Measurements from ENCODE around the gene PARP2.
"Not testable (repeated sequence)": the region's sequence is repeated elsewhere in the genome, so short reads cannot be mapped to it uniquely, and the experiment has no call there.

PARP2 gene

GRCh38 chr14:20347747-20348146 lies 4.3 kb downstream of the PARP2 start:
- DNase-seq (ENCODE audit: low read depth in 2 of 2), result no peak

- DNase-seq (ENCODE audit: low read depth in 2 of 2), result no peak
These were observed 6.8 kb downstream of the PARP2 start for GRCh38 chr14:20350282-20350681.

- DNase-seq (ENCODE audit: low read depth in 2 of 2), result no peak
These were observed 7.4 kb downstream of the PARP2 start for GRCh38 chr14:20350860-20351259.

- DNase-seq (ENCODE audit: low read depth in 2 of 2), result no peak
These were observed 13.0 kb downstream of the PARP2 start for GRCh38 chr14:20356422-20356821.

GRCh38 chr14:20358474-20358873 lies 15.0 kb downstream of the PARP2 start:
- DNase-seq (ENCODE audit: low read depth in 2 of 2), result not testable (repeated sequence)

- no peak for DNase-seq (ENCODE audit: low read depth in 2 of 2)
These were observed 22.5 kb downstream of the PARP2 start for GRCh38 chr14:20365928-20366327.

GRCh38 chr14:20372796-20373195 lies 29.4 kb downstream of the PARP2 start:
- DNase-seq (ENCODE audit: low read depth in 2 of 2), result no peak

GRCh38 chr14:20375471-20375870 lies 32.0 kb downstream of the PARP2 start:
- DNase-seq (ENCODE audit: low read depth in 2 of 2), result no peak

GRCh38 chr14:20376071-20376588 lies 32.7 kb downstream of the PARP2 start:
- DNase-seq (ENCODE audit: low read depth in 2 of 2), result no peak

- no peak for DNase-seq (ENCODE audit: low read depth in 2 of 2)
These were observed 33.7 kb downstream of the PARP2 start for GRCh38 chr14:20377171-20377570.

GRCh38 chr14:20379743-20380142 lies 36.3 kb downstream of the PARP2 start:
- DNase-seq (ENCODE audit: low read depth in 2 of 2), result no peak

- DNase-seq (ENCODE audit: low read depth in 2 of 2), result no peak
These were observed 37.2 kb downstream of the PARP2 start for GRCh38 chr14:20380681-20381080.

- DNase-seq (ENCODE audit: low read depth in 2 of 2), result no peak
These were observed 37.9 kb downstream of the PARP2 start for GRCh38 chr14:20381341-20381740.

GRCh38 chr14:20382526-20382925 lies 39.1 kb downstream of the PARP2 start:
- DNase-seq (ENCODE audit: low read depth in 2 of 2), result no peak

- DNase-seq (ENCODE audit: low read depth in 2 of 2), result no peak
These were observed 39.6 kb downstream of the PARP2 start for GRCh38 chr14:20383032-20383431.

- no peak for DNase-seq (ENCODE audit: low read depth in 2 of 2)
These were observed 40.2 kb downstream of the PARP2 start for GRCh38 chr14:20383636-20384035.

- DNase-seq (ENCODE audit: low read depth in 2 of 2), result no peak
These were observed 40.9 kb downstream of the PARP2 start for GRCh38 chr14:20384321-20384720.

- DNase-seq (ENCODE audit: low read depth in 2 of 2), result no peak
These were observed 41.5 kb downstream of the PARP2 start for GRCh38 chr14:20384886-20385285.

GRCh38 chr14:20386276-20386855 lies 42.9 kb downstream of the PARP2 start:
- no peak for DNase-seq (ENCODE audit: low read depth in 2 of 2)

- DNase-seq (ENCODE audit: low read depth in 2 of 2), result no peak
These were observed 44.1 kb downstream of the PARP2 start for GRCh38 chr14:20387576-20387975.

- no peak for DNase-seq (ENCODE audit: low read depth in 2 of 2)
These were observed 44.7 kb downstream of the PARP2 start for GRCh38 chr14:20388159-20388558.

- no peak for DNase-seq (ENCODE audit: low read depth in 2 of 2)
These were observed 48.1 kb downstream of the PARP2 start for GRCh38 chr14:20391505-20391904.

GRCh38 chr14:20397511-20397910 lies 54.1 kb downstream of the PARP2 start:
- no peak for DNase-seq (ENCODE audit: low read depth in 2 of 2)

- DNase-seq (ENCODE audit: low read depth in 2 of 2), result no peak
These were observed 57.1 kb downstream of the PARP2 start for GRCh38 chr14:20400589-20400964.
